AG08396 (cell line): ENCODE data around the gene STXBP3.

Experiments
- DNase-seq: peaks from one replicate; pipeline ENCODE4 v3.0.0; 2012; ENCODE audit warnings: low spot score, mixed read lengths

STXBP3 gene

DNA sequence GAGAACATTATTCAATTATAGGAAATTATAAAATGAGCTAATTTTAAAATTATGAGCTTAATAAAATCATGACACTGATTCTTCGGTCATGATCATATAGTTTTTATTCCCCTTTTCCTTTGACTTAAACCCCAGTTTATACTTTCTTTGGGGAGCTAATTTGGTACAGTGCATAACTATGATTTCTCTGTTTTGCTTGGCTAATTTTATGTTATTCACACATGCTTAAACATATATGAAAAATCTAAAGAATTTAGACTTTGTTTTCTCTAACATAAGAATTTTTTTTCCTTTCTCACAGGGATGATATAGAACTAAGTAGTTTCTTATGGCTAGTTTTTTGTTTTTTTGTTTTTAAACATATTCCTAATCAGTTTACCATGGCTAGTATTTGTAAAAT is 52.5 kb downstream of the STXBP3 start:
- no peak for DNase-seq

DNA sequence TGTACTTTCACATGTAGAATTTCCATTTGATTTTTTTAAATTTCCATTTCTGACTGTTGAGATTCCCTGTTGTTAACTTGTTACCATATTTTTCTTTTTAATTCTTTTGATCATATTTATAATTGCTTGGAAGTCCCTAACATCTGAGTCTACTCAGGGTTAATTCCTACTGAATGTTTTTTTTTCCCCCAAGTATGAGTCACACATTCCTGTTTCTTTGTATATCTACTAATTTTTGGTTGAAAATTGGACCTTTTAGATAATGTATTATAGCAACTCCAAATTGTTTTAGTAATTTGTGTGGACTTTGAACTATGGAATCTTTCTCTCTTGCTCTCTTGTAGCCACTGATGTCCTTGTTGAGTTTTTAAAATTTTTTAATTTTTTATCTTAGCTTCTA is 54.6 kb downstream of the STXBP3 start:
- DNase-seq: no peak

DNA sequence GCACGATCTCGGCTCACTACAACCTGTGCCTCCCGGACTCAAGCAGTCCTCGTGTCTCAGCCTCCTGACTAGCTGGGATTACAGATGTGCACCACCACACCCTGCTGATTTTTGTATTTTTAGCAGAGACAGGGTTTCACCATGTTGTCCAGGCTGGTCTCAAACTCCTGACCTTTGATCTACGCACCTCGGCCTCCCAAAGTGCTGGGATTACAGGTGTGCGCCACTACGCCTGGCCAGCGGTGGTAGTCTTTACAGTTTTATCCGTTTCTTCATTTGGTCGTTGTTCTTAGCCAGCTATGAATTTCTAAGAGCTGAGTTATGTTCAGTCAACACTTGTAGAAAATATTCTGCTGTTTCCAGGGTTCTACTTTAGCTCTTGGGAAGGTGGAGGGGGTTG is 57.1 kb downstream of the STXBP3 start:
- no peak for DNase-seq

DNA sequence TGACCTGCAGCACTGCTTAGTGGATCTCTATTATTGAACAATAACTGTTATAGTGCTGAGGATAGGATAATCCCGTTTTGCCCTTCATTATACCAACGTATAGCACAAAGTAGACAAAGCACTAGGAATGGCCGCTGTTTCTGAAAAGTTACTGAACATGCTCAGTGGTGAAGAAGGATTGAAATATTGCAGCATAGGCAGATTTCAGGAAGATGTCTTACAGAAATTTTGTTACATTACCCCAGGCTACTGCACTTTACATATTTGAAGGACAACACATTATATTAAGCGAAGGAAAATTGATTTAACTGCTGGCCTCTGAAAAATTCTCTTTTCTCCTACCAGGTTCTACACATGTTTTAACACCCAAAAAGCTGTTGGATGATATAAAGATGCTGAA is 62.0 kb downstream of the STXBP3 start:
- no peak for DNase-seq

DNA sequence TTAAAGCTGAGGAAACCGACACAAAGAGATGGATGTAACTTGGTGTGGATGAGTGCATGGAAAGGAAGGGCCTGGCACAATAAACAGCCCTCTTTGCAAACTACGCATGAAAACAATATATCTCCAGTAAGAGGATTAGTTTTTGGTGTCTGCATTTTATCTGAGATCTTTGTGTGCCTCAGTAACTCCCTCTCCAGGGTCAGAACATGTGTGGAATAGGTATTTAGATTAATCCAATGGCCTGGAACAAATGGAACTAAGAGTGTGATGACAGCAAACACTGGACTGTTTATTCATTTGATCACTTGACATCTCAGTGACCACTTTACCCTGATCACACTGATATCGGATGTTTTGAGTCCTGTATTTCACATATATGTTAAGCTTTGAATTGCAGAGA is 65.1 kb downstream of the STXBP3 start:
- no peak for DNase-seq

DNA sequence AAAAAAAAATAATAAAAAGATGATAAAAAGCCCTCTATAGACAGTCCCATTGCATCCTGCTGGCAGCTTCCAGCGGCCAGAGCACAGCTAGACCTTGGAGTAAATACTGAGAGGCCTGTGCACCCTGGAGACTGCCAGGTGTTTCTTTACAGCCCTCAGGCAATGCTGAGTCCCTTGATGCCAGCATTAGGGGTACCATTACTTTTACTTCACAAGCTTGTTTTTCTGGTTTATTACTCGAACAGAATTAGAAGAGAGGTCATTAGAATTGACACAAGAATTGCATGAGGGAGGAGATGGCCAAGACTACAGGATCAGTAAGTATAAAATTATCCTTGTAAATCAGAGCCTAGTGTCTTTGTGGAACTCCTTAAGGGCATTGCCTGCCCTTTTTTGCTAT is 66.9 kb downstream of the STXBP3 start:
- no peak for DNase-seq

DNA sequence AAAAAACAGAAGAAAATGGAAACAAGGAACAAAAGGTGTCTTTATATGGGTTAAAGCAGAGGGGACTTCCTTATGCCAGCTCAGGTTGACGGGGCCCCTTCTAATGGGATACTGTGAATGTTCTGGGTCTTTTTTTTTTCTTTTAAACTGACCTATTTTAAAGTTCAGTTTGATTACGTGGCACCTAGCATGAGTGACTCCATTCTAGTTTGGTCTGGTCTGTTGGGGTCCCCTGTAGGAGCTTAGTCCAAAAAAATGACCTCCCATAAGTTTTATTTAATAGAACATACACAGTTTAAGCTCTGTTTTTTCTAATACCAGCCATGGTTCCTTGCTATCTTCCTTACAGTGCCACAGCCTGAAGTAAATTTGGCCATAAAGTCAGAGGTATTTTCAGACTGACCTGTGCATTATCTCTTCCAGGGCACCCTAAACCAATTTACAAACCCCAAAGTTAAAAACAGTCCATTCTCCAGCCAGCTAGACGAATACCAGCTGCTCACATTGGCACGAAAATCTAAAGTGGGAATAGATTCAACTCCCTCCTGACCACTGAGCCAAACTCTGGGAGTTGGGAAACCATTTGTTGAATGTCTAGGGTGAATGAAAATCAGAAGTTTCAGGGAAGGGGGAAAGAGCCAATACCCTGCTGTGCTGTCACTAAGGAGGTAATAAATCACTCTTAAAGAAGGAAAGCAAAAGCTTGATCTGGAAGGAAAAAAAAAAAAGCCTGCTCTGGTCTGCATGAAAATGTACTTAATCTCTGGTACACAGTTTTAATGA is 68.1 kb downstream of the STXBP3 start:
- peak; percentile 18 for DNase-seq

DNA sequence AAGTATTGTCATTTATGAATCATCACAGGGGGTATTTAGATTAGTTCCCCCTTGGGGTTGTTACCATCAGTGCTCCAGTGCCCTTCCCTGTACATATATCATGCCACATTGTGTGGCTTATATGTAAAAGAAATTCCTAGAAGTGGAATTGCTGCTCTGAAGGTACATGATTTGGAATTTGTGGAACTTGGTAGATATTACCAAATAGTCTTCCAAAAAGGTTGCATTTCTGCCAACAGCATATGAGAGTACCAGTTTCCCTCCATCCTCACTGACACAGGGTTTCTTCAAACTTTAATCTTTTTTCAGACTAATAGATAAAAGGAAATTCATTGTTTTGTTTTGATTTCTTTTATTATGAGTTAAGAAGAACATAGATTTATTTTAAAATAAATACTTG is 69.1 kb downstream of the STXBP3 start:
- no peak for DNase-seq

DNA sequence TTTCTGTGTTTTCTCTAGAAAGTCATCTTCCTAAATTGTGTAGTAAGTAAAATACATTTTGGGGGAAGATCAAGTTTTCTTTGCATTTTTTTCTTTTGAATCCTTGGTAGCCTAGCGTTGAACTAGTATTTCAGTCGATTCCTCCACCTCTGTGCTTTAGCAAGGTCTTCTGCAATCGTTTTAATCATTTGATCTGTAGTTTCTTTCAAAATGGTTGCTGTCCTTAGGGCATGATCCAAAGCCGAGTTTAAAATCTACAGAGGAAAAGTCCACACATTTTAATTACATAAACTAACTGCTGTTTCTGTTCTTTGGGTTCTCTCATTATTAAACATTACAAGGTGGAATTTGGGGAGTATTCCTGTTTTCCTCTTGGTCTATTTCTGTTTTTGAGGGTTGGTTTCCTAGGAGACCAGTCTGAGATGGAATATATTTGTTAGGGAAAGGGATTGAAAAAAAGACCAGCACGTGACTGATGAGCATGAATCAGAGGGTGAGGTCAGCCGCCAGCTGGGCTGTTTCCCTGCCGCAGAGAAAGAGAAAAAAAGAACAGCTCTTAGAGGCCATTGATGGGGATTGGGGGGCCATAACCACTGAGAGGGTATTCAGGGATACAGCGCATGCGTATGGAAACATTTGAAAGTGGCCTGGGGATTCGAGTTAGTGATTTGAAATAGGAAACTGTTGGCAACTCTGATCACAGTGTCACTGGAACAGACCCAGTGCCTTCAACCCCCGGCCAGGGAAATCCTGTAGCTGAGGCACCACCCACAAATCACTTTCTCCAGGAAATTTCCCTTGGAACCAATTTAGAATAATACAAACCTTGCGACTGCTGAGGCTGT is 69.8 kb downstream of the STXBP3 start:
- peak; percentile 77 for DNase-seq

DNA sequence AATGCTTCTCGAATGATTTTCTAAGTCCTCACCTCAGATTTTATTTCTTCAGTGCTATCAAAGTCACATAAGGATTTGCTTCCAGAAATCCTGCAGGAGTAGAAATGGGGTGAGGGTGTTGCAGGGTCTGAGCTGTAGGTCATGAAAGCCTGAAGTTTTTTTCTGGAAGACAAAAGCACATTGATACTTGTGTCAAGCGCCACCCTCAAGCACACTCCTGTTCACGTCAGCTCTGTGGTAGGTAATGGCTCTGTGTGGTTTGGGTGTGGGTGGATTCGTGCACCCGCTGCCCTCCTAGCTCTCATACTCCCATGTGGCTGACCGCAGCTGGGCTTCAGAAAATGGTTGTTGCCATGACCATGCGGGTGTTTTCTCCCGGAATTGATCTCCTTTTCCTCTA is 70.5 kb downstream of the STXBP3 start:
- DNase-seq: peak; percentile 65

DNA sequence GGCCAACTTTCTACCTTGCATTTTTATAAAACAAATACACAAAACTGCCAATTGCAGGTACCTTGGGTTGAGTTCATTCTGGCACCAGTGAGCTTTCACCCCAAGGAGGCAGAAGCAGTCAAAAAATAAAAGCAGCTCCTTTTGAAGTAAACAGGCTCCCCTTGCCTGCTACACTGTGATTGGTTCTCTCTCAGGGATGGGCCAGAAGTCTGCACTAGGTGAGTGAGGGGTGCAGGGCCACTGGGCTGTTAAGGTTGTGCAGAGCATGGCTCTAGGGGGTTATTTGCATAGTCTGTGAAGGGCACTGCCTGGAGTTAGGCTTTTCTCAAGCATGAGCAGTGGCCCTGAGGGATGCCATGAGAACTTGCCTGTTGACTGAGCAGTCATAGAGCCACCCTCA is 71.3 kb downstream of the STXBP3 start:
- no peak for DNase-seq

DNA sequence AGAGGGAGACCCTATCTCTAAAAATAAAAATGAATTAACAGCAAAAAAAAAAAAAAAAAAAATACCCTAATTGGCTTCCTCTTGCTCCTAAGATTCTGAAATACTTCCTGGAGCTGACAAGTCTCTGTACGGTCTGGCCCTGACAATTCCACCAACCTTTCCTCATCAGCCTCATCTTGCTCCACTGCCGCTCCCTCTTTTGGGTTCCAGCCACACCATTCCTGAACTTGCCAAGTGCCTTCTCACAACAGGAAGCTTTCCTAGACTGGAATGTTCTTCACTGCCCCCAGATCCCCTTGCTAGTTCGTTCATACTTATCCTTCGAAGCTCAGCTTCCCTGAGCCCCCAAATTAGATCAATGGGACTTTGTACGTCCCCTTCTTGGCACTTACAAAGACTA is 73.4 kb downstream of the STXBP3 start:
- DNase-seq: no peak

DNA sequence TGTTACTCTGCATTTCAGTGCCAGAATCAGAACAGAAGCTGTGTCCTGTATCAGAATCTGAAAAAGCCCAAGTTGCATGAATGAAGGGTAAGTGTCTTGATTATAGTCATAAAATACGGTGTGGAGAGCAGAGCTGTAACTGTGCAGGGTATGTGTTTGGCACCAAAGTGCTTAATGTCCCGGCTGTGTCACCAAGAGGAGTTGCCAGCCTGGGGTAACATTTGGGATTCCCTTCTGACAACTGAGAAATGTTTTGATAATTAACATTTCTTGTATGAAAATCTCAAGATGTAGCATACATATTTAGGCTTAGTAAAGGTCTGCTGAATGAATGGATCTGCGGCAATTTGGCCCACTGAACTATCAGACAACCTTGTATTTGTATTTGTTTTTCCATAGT is 77.2 kb downstream of the STXBP3 start:
- DNase-seq: no peak

DNA sequence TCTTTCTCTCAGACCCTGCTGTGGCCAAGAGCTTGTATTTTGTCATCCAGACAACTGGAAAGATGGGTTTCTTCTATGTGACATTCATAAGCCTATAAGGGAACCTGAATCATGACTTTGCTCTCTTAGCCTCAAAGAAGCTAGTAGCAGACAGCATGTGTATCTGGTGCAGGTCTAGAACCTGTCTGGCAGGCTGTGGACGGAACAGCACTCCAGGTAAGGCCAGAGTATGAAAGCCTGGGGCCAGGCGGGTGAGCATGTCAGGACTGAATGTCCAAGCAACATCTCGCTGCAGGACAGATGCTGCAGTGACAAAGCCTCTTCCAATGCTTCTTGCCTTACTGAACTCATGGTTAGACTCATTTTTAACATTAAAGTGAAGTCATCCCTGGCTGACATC is 77.6 kb downstream of the STXBP3 start:
- no peak for DNase-seq

DNA sequence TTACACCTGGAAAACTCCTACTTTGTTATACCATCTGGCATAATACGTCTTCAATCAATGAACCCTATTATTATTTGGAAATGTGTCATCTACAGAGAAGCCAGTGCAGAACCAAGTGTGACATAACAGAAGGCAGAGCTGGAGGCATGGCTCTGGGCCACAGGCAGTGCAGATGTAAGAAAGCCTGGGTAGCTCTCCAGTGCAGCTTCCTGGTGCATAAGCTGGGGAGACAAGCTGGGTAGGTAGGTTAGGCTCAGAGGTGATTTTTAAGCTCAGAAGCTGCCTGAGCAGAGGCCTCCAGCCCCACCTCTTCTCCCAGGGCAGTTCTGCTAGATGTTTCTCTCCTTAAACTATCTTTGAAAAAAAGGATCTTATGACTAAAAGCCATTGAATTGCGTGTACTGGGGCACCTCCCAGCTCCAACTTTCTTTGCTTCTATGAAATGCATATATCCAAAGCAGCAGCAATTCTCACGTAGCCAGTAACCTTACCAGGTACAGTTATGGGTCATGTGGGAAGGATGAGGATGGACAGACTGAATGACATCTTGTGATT is 79.7 kb downstream of the STXBP3 start:
- DNase-seq: no peak

DNA sequence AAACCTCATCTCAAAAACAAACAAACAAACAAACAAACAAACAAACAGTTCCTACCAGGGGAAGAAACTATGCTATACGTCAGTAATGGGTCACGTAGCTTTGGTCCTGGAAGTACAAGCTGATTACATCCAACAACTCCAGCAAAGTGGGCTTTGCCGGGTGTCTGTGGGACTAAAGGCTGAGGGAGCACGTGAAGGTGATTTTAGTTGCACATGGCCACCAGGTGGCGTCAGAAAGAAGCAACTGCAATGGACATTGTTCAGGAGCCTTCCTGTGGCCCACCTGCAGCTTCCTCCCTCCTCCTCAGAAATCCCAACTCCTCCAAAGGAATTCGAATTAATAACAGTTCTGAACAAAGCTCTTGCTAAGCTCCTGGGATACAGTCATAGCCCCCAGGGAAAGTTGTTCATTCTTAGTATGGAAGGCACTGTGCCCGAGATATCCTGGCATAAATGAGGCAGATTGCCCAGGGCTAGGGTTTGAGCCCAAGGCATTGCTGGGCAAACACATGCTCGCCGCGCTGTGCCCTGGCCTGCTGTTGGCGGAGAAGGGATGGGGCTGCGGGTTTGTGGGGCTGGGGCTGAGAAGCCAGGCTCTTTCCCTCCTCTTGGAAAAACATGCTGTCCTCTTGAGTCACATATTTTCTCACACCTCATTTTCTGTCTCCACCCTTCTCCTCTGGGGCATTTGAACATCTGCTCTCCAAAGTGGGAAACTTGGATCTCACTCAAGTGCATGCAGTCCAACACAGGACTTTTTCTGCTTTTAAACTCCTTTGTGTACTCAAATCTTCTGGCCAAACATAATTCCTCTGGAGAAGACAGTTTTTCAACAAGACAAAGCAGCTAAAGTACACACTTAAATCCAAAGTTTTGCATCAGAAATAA is 81.8 kb downstream of the STXBP3 start:
- peak; percentile 63 for DNase-seq

DNA sequence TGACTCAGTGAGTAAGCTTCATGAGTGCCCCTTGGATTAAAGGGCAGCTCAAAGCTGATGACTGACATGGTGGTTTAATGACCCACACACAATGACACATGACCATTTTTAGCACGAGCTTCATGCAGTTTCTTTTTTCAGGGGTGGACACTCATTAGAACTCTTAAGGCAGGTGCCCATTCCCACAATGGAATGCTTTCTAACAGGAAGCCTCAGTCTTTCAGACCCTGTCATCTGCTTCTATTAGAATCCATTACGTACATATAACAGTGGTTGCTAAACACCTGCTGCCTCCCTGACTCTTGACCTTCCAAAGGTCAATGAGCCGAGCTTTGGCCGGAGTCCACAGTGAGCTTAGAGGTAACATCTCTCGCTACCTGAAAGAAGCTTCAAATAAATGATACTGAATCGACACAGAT is 83.0 kb downstream of the STXBP3 start:
- DNase-seq: no peak

DNA sequence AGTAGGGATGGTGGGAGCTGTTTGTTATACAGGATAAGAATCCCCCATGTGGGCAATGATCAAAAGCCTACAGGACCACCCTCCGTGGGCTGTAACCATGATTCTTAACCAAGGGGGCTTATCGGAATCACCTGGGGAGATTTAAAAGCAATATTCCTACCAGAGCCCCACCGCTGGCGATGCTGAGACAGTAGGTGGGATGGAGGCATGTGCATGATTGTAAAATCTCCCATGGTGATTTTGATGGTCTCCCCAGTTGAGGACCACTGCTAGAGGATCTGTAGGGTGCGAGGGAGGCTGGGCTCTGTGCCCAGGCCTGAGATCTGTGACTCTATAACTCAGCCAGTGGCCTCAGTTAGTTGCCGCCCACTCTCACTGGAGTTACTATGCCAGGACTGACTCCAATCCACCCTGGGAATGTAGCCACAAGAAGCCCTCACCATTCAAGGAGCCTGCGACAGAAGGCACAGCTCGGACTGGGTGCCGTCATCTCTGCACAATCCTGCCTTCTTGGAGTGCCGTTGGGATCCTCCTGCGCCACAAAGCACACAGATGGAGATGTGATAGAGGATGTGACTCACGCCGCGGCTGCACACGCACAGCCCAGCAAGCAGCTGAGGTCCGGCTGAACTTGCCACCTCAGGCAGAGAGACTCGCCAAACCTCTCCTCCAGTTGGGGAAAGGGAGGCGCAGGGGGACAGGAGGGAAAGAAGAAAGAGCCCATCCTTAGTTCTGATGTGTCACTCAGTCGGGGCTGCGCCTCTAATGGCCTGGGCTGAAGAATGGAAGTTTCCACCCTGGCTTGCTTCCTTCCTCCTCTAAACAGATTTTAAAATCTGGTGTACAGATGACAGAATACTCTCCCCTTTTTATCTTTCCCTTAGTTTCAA is 83.9 kb downstream of the STXBP3 start:
- peak; percentile 87 for DNase-seq

DNA sequence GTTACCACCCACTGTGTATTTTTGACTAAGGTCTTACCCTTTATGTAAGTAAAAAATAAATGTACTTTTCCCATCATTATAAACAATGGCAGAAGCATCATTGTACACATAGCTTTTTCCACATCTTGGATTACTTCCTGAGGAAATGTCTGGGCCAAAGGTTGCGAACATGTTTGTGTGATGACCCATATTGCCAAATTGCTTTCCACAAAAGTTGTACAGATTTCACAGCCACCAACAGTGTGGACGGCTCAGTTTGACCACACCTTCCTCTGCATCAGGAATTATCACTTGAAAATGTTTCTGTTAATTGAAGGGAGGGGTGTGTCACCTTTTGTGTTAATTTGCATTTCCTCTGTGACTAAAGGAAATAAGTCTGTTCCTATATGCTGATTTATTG is 84.8 kb downstream of the STXBP3 start:
- DNase-seq: peak; percentile 48

DNA sequence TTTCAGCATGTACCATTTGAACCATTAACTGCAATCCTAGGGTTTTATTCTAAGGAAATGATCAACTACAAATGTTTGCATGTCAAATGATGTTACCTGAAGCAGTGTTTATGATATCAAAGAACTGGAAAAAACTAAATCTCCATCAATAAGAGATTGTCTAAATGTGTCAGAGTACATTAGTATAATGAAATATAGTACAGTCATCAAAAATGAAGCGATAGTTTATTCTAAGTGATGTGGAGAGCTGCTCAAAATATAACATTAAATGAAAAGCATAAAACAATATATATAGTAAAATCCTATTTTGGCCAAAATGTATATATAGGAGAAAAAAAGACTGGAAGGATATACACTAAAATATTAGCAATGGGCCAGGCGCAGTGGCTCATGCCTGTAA is 86.5 kb downstream of the STXBP3 start:
- DNase-seq: no peak

DNA sequence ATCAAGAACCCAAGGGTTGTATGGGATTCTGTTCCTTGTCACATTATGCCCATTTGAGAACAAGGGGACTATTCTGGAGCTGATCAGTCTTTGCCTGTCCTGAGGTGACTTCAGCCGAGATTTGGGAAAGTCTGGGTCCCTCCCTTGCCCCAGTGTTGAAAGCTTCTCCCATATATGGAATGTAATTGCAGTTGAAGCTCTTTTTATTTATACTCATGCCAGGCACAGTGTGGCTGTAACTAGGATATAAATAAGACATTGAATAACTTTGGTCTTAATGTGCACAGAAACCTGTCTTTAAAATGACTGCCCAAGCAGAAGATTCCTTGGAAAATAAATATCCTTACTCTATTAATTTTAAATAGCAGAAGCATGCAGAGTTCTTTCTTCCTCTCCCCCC is 95.2 kb downstream of the STXBP3 start:
- no peak for DNase-seq
